Tibial nerve (tissue), 4 donors: Measurements from ENCODE around the gene TMCC2. TPM values are rescaled to one million over a fixed set of nuclear protein-coding genes. Genes with fewer than 3 reads are reported as not detected.
"Not testable (repeated sequence)": the region's sequence is repeated elsewhere in the genome, so short reads cannot be mapped to it uniquely, and the experiment has no call there.

Experiments used
- DNase-seq, 2 donors: peaks; one replicate each; pipeline ENCODE4 v3.0.0-alpha.2; 2019; ENCODE audit warnings: low spot score in 2 of 2
- H3K27ac ChIP-seq, 4 donors: fragments of 200-600 bp; sonication (generic) in 3 of 4; one replicate each; pipeline ENCODE4 v1.5.1; 2017 to 2019; ENCODE audit warnings: mild to moderate bottlenecking in 1 of 4
- H3K27me3 ChIP-seq, 2 donors: fragments of 200-600 bp; sonication (generic) in 1 of 2; one replicate each; pipeline versions ENCODE4 v1.5.1 to v1.6.0; 2017 to 2019
- H3K36me3 ChIP-seq, 3 donors: fragments of 200-600 bp; sonication (generic); one replicate each; pipeline ENCODE4 v1.5.1; 2018 to 2019
- H3K4me1 ChIP-seq, 4 donors: fragments of 200-600 bp; sonication (generic) in 3 of 4; one replicate each; pipeline ENCODE4 v1.5.1; 2017 to 2019
- H3K4me3 ChIP-seq, 4 donors: fragments of 200-600 bp; sonication (generic) in 3 of 4; one replicate each; pipeline ENCODE4 v1.5.1; 2017 to 2019; ENCODE audit warnings: mild to moderate bottlenecking in 1 of 4, moderate library complexity in 1 of 4
- H3K9me3 ChIP-seq, 4 donors: fragments of 200-600 bp; sonication (generic) in 3 of 4; one replicate each; pipeline ENCODE4 v1.5.1; 2017 to 2019
- CTCF ChIP-seq, 5 experiments: fragments of 200-600 bp in 3 of 5; fragments of 450-650 bp in 2 of 5; sonication (generic) in 3 of 5; IDR thresholded peaks; one replicate each; pipeline ENCODE4 v1.5.1; 2016 to 2019; ENCODE audit warnings: antibody characterized with exemption in 5 of 5, mild to moderate bottlenecking in 3 of 5, moderate library complexity in 2 of 5
- EP300 ChIP-seq, 2 donors: sonication (generic); formaldehyde crosslinking; IDR thresholded peaks; one replicate each; pipeline ENCODE4 v1.6.1; 2017; ENCODE audit warnings: antibody characterized with exemption in 2 of 2, mild to moderate bottlenecking in 1 of 2
- POLR2A ChIP-seq, 2 donors: fragments of 450-650 bp; IDR thresholded peaks; one replicate each; pipeline ENCODE4 v1.6.1; 2017; ENCODE audit warnings: antibody characterized with exemption in 2 of 2, mild to moderate bottlenecking in 2 of 2, moderate library complexity in 2 of 2
- WGBS, 2 donors: methylation state at CpG; one replicate each; pipeline ENCODE4 v1.1.5; 2018; 5-methylcytosine and 5-hydroxymethylcytosine counted together
- total RNA-seq, 4 donors: library from RNA; depleted of rRNA; stranded (reverse); fragments of >200 nt; gene quantifications; one replicate each; pipeline ENCODE4 v1.1.0, GENCODE V29; 2016

TMCC2 gene
- 1 to 10 TPM; 2.4 to 4.8 (median 2.7) TPM for total RNA-seq

- Histone ChIP-seq H3K36me3 (no peaks in the 10 kb centered on the region), H3K27me3 (no peaks in the 10 kb centered on the region), H3K9me3 (no peaks in the 10 kb centered on the region), H3K4me1 (peaks cover 0 to 37% (median 10%) of the 10 kb centered on the region in 4 donors), H3K4me3 (peak within 1 kb of the TSS; percentile 47 to 74 (median 49)), H3K27ac (peak within 1 kb of the TSS in 3 of 4 donors; percentile 29 to 66 (median 53))
- WGBS, 2 donors = 0 to 2% methylated on average over 11 to 27 of the region's 44 CpGs
- DNase-seq = peak; percentile 73 to 76
- TF ChIP-seq CTCF (IDR thresholded peaks at IDR 0.05) (peak in 1 of 5 experiments; percentile 9), EP300 (IDR thresholded peaks at IDR 0.05) (peak in 1 of 2 donors; percentile 61), POLR2A (IDR thresholded peaks at IDR 0.05) (peak in 1 of 2 donors; percentile 53)
These were observed at the start of gene TMCC2 for GRCh38 chr1:205227584-205228013. Gene TMCC2 (plus strand): TSS chr1:205227946. CDS start chr1:205228565, 619 bp downstream.

- no peak for DNase-seq
- TF ChIP-seq POLR2A (IDR thresholded peaks at IDR 0.05) (no peak), EP300 (IDR thresholded peaks at IDR 0.05) (no peak), CTCF (IDR thresholded peaks at IDR 0.05) (no peak)
- 80 to 84% methylated on average over 2 of the region's 2 CpGs for WGBS, 2 donors
- Histone ChIP-seq H3K4me3 (no peak overlapping the region), H3K4me1 (peaks cover 0 to 41% (median 16%) of the 10 kb centered on the region in 4 donors), H3K36me3 (peaks cover 0 to 7% (median 0%) of the 10 kb centered on the region in 3 donors), H3K9me3 (no peaks in the 10 kb centered on the region), H3K27me3 (no peaks in the 10 kb centered on the region), H3K27ac (no peak overlapping the region)
These were observed 47.9 kb upstream of the TMCC2 start for GRCh38 chr1:205179842-205180241.

GRCh38 chr1:205180331-205180730, 47.4 kb upstream of the TMCC2 start:
- not testable (repeated sequence) for H3K36me3 ChIP-seq, DNase-seq, H3K27ac ChIP-seq, H3K4me3 ChIP-seq, H3K27me3 ChIP-seq, H3K9me3 ChIP-seq
- peaks cover 0 to 36% (median 12%) of the 10 kb centered on the region in 4 donors for H3K4me1 ChIP-seq
- 85 to 86% methylated on average over 7 of the region's 7 CpGs for WGBS, 2 donors

- TF ChIP-seq EP300 (IDR thresholded peaks at IDR 0.05) (no peak), POLR2A (IDR thresholded peaks at IDR 0.05) (no peak), CTCF (IDR thresholded peaks at IDR 0.05) (no peak)
- Histone ChIP-seq H3K27me3 (no peaks in the 10 kb centered on the region), H3K27ac (peak overlapping the region in 2 of 4 donors; percentile 58 to 63), H3K9me3 (no peaks in the 10 kb centered on the region), H3K4me1 (peaks cover 0 to 46% (median 5%) of the 10 kb centered on the region in 4 donors), H3K36me3 (peaks cover 0 to 21% (median 0%) of the 10 kb centered on the region in 3 donors), H3K4me3 (no peak overlapping the region)
- DNase-seq = no peak
- WGBS, 2 donors = 95 to 98% methylated on average over 2 of the region's 2 CpGs
These were observed 44.8 kb upstream of the TMCC2 start for GRCh38 chr1:205182930-205183329.

GRCh38 chr1:205183676-205184335, 43.9 kb upstream of the TMCC2 start:
- Histone ChIP-seq H3K27me3 (no peaks in the 10 kb centered on the region), H3K27ac (peak overlapping the region in 2 of 4 donors; percentile 58 to 63), H3K4me1 (peaks cover 0 to 49% (median 5%) of the 10 kb centered on the region in 4 donors), H3K9me3 (no peaks in the 10 kb centered on the region), H3K36me3 (peaks cover 0 to 21% (median 0%) of the 10 kb centered on the region in 3 donors), H3K4me3 (no peak overlapping the region)
- no peak for DNase-seq
- WGBS, 2 donors = 60 to 72% methylated on average over 4 of the region's 4 CpGs
- no peak for TF ChIP-seq EP300 (IDR thresholded peaks at IDR 0.05)
- TF ChIP-seq POLR2A (IDR thresholded peaks at IDR 0.05) = no peak
- no peak for TF ChIP-seq CTCF (IDR thresholded peaks at IDR 0.05)
